ENCODE results near the gene GLRX5.

The GLRX5 gene

DNA sequence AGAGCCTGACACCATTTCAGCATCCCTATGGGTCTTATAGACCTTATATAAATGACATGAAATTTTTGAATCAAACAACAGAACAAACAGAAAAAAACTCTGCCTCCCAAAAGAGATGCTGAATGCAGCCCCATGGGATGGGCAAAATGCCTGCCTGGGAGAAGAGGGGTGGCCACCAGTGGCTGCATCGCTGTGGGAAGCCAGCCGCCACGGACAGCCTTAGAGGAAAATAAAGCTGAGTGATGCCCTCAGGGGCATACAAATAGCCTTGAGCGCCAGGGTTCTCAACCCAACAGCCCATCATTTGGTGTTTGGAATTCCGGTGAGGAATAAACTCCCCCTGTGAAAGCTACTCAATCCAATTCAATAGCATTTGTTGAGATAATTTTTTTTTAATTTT is 41.3 kb upstream of the GLRX5 start:
- no peak overlapping the region for H3K4me3 ChIP-seq (ENCODE audit: low read depth, low read length)
- DNase-seq (ENCODE audit: low read depth) = no peak
- TF ChIP-seq, protein P1, sequence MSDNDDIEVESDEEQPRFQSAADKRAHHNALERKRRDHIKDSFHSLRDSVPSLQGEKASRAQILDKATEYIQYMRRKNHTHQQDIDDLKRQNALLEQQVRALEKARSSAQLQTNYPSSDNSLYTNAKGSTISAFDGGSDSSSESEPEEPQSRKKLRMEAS (IDR thresholded peaks at IDR 0.05; ENCODE audit: low read depth, low read length) = no peak
- TF ChIP-seq MYC (IDR thresholded peaks at IDR 0.05; ENCODE audit: low read depth, low read length) (no peak), POLR2A (IDR thresholded peaks at IDR 0.05; ENCODE audit: extremely low read depth, insufficient read length) (no peak)
- TF ChIP-seq, protein P2, sequence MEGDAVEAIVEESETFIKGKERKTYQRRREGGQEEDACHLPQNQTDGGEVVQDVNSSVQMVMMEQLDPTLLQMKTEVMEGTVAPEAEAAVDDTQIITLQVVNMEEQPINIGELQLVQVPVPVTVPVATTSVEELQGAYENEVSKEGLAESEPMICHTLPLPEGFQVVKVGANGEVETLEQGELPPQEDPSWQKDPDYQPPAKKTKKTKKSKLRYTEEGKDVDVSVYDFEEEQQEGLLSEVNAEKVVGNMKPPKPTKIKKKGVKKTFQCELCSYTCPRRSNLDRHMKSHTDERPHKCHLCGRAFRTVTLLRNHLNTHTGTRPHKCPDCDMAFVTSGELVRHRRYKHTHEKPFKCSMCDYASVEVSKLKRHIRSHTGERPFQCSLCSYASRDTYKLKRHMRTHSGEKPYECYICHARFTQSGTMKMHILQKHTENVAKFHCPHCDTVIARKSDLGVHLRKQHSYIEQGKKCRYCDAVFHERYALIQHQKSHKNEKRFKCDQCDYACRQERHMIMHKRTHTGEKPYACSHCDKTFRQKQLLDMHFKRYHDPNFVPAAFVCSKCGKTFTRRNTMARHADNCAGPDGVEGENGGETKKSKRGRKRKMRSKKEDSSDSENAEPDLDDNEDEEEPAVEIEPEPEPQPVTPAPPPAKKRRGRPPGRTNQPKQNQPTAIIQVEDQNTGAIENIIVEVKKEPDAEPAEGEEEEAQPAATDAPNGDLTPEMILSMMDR (IDR thresholded peaks at IDR 0.05; ENCODE audit: low read depth, low read length) = no peak

DNA sequence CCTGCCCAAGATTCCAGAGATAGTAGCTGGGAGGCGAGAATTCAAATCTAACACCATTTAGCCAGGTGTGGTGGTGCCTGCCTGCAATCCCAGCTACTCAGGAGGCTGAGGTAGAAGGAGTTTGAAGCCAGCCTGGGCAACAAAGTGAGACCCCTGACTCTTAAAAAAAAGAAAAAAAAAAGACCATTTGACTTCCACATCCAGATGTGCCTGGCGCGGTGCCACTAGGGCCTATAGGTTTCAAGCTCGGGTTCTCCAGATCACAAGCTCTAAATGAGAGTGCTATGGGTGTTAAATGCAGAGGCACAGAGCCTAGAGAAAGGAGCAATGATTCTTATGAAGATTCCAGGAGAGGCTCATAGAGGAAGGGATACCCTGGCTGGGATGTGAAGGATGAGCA is 40.9 kb upstream of the GLRX5 start:
- DNase-seq (ENCODE audit: low read depth) = no peak
- no peak overlapping the region for H3K4me3 ChIP-seq (ENCODE audit: low read depth, low read length)
- TF ChIP-seq, protein P1 (IDR thresholded peaks at IDR 0.05; ENCODE audit: low read depth, low read length) = no peak
- TF ChIP-seq, protein P2 (IDR thresholded peaks at IDR 0.05; ENCODE audit: low read depth, low read length) = no peak
- TF ChIP-seq POLR2A (IDR thresholded peaks at IDR 0.05; ENCODE audit: extremely low read depth, insufficient read length) (no peak), MYC (IDR thresholded peaks at IDR 0.05; ENCODE audit: low read depth, low read length) (no peak)

DNA sequence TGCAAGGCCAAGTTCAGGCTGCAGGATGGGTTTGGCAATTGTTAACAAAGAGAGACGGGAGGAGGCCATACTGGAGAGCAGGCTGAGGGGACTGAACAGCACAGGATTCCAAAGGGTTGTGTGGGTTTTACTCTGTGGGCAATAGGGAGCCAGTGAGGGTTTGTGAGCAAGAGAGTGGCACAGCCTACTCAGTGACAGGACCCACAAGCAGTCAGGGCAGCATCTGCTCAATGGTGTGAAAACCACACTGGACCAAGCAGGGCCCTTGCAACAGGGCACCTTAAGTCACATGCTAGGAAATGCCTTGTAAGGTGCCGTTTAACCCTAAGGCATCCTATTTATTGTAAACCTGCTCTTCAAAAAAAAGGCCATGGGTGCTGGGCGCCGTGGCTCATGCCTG is 40.4 kb upstream of the GLRX5 start:
- no peak overlapping the region for H3K4me3 ChIP-seq (ENCODE audit: low read depth, low read length)
- TF ChIP-seq, protein P1 (IDR thresholded peaks at IDR 0.05; ENCODE audit: low read depth, low read length) = no peak
- no peak for TF ChIP-seq POLR2A (IDR thresholded peaks at IDR 0.05; ENCODE audit: extremely low read depth, insufficient read length)
- no peak for TF ChIP-seq MYC (IDR thresholded peaks at IDR 0.05; ENCODE audit: low read depth, low read length)
- TF ChIP-seq, protein P2 (IDR thresholded peaks at IDR 0.05; ENCODE audit: low read depth, low read length) = no peak
- DNase-seq (ENCODE audit: low read depth) = no peak

DNA sequence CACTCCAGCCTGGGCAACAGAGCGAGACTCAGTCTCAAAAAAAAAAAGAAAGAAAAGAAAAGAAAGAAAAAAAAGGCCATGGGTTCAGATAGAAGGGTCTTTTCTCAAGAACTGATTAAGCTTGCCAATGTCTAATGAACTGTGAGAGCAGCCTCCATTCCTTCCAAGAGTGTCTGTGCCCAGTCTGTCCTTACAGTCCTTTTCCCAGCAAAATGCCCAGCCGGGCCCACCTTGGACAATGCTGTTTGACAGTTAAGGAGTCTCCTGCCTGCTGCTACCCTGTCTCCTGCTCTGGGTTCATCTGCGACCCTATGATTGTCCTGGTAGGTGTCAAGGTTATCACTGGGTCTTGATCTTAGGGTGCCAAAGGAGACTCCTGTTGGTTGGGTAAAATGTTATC is 39.8 kb upstream of the GLRX5 start:
- TF ChIP-seq, protein P1 (IDR thresholded peaks at IDR 0.05; ENCODE audit: low read depth, low read length) = no peak
- TF ChIP-seq, protein P2 (IDR thresholded peaks at IDR 0.05; ENCODE audit: low read depth, low read length) = no peak
- TF ChIP-seq MYC (IDR thresholded peaks at IDR 0.05; ENCODE audit: low read depth, low read length) = no peak; the same call in 1 of the 2 replicates
- TF ChIP-seq POLR2A (IDR thresholded peaks at IDR 0.05; ENCODE audit: extremely low read depth, insufficient read length) = no peak
- no peak overlapping the region for H3K4me3 ChIP-seq (ENCODE audit: low read depth, low read length)
- DNase-seq (ENCODE audit: low read depth) = no peak

DNA sequence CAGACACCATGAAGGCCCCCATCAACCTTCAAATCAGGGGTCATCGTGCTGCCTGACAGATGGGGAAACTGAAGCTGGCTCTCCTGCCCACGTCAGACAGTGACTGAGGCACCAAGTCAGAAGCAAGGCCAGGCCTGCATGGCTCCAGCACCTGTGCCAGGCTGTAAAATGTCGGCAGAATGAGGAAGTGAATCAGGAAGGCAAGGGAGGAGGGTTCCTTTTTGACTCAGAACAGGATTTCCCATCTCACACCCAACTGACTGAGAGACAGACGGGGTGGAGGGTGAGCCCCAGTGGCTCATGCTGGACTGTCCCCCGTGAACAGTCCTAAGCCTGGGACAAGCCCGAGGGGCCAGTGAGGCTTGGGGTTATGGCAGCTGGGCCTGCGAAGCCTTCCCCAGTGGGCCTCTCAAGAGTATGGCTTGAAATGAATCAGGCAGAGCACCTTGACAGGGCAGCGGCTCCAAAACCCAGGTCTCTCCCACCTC is 39.3 kb upstream of the GLRX5 start:
- no peak overlapping the region for H3K4me3 ChIP-seq (ENCODE audit: low read depth, low read length)
- 0 out of 2 replicates have a peak, but pooled peaks have one; percentile 32 for TF ChIP-seq MYC (IDR thresholded peaks at IDR 0.05; ENCODE audit: low read depth, low read length)
- TF ChIP-seq, protein P1 (IDR thresholded peaks at IDR 0.05; ENCODE audit: low read depth, low read length) = peak; percentile 41; the same call in 1 of the 2 replicates
- TF ChIP-seq, protein P2 (IDR thresholded peaks at IDR 0.05; ENCODE audit: low read depth, low read length) = no peak
- peak; percentile 84 for DNase-seq (ENCODE audit: low read depth)

Measured in NB4 (cell line).